HepG2 (cell line): ENCODE results near the gene KRT3. TPM values are rescaled to one million over a fixed set of nuclear protein-coding genes. Genes with fewer than 3 reads are reported as not detected.

ENCODE experiments used
- BCL6 ChIP-seq: IDR thresholded peaks from 2 replicates; pipeline ENCODE4 v1.6.1; 2016; ENCODE audit warnings: missing genetic modification reagents, missing compliant biosample characterization
- BCLAF1 ChIP-seq: fragments of 450-650 bp; IDR thresholded peaks from 2 replicates; pipeline ENCODE4 v1.6.1; 2017; ENCODE audit warnings: mild to moderate bottlenecking
- BRD4 ChIP-seq: sonication (generic); formaldehyde crosslinking; IDR thresholded peaks from 2 replicates; pipeline ENCODE4 v1.4.0; 2020; ENCODE audit warnings: missing genetic modification reagents
- CCDC6 ChIP-seq: sonication (generic); formaldehyde crosslinking; IDR thresholded peaks from 2 replicates; pipeline ENCODE4 v1.8.1; 2022; ENCODE audit warnings: mild to moderate bottlenecking, missing genetic modification reagents, moderate library complexity
- DRAP1 ChIP-seq: IDR thresholded peaks from 2 replicates; pipeline ENCODE4 v1.6.1; 2016; ENCODE audit warnings: missing genetic modification reagents, missing compliant biosample characterization
- ERF ChIP-seq: IDR thresholded peaks from 2 replicates; pipeline ENCODE4 v1.6.1; 2018; ENCODE audit warnings: missing biosample characterization, missing genetic modification reagents
- HDAC2 ChIP-seq: sonication (generic); formaldehyde crosslinking; IDR thresholded peaks from 2 replicates; pipeline ENCODE4 v1.4.0; 2020; ENCODE audit warnings: missing genetic modification reagents
- HMG20A ChIP-seq: IDR thresholded peaks from 2 replicates; pipeline ENCODE4 v1.6.1; 2016; ENCODE audit warnings: borderline replicate concordance
- HNF4G ChIP-seq, 2 experiments: sonication (generic) in 1 of 2; formaldehyde crosslinking in 1 of 2; IDR thresholded peaks; 2 replicates each; pipeline versions ENCODE4 v1.4.0 to v1.6.1; 2011 to 2020; ENCODE audit warnings: borderline replicate concordance in 2 of 2, low read depth in 2 of 2, mild to moderate bottlenecking in 2 of 2, low read length in 1 of 2, missing genetic modification reagents in 1 of 2, moderate library complexity in 1 of 2
- HNRNPL ChIP-seq: fragments of 200-400 bp; formaldehyde crosslinking; IDR thresholded peaks from 2 replicates; pipeline ENCODE4 v1.6.1; 2017; ENCODE audit warnings: mild to moderate bottlenecking, low read depth, low read length
- MEIS2 ChIP-seq: sonication (generic); formaldehyde crosslinking; IDR thresholded peaks from 2 replicates; pipeline ENCODE4 v1.9.0; 2021; ENCODE audit warnings: mild to moderate bottlenecking, missing genetic modification reagents
- MTF2 ChIP-seq: sonication (generic); formaldehyde crosslinking; IDR thresholded peaks from 2 replicates; pipeline ENCODE4 v1.5.0; 2020; ENCODE audit warnings: missing genetic modification reagents, borderline replicate concordance
- SATB2 ChIP-seq: sonication (generic); formaldehyde crosslinking; IDR thresholded peaks from 2 replicates; pipeline ENCODE4 v1.5.0; 2020; ENCODE audit warnings: missing genetic modification reagents
- SKI ChIP-seq: fragments of 450-650 bp; IDR thresholded peaks from one replicate; pipeline ENCODE4 v1.6.1; 2018; ENCODE audit warnings: mild to moderate bottlenecking; ENCODE audit not compliant: partially characterized antibody
- TEAD3 ChIP-seq: optimal IDR thresholded peaks from 2 replicates; pipeline ENCODE3; 2016; ENCODE audit warnings: borderline replicate concordance
- TSC22D2 ChIP-seq: sonication (generic); formaldehyde crosslinking; IDR thresholded peaks from 2 replicates; pipeline ENCODE4 v1.5.1; 2020; ENCODE audit warnings: missing genetic modification reagents, mild to moderate bottlenecking, borderline replicate concordance
- ZBTB46 ChIP-seq: sonication (generic); formaldehyde crosslinking; IDR thresholded peaks from 2 replicates; pipeline ENCODE4 v1.4.0; 2020; ENCODE audit warnings: mild to moderate bottlenecking, missing genetic modification reagents, borderline replicate concordance
- ZFAT ChIP-seq: sonication (generic); formaldehyde crosslinking; conservative IDR thresholded peaks from 2 replicates; pipeline ENCODE4 v1.8.1; 2023; ENCODE audit warnings: missing genetic modification reagents, inconsistent platforms
- ZFP1 ChIP-seq: IDR thresholded peaks from 2 replicates; pipeline ENCODE4 v1.6.1; 2016
- ZFP90 ChIP-seq: sonication (generic); formaldehyde crosslinking; IDR thresholded peaks from 2 replicates; pipeline ENCODE4 v1.8.0; 2022; ENCODE audit warnings: missing genetic modification reagents, mild to moderate bottlenecking, inconsistent platforms, borderline replicate concordance
- ZNF263 ChIP-seq: sonication (generic); formaldehyde crosslinking; IDR thresholded peaks from 2 replicates; pipeline ENCODE4 v1.4.0; 2020; ENCODE audit warnings: missing genetic modification reagents
- ZNF296 ChIP-seq: sonication (generic); formaldehyde crosslinking; conservative IDR thresholded peaks from 2 replicates; pipeline ENCODE4 v1.5.0; 2020; ENCODE audit warnings: mild to moderate bottlenecking, missing genetic modification reagents
- ZNF331 ChIP-seq: sonication (generic); formaldehyde crosslinking; IDR thresholded peaks from 2 replicates; pipeline ENCODE4 v1.4.0; 2020; ENCODE audit warnings: missing genetic modification reagents
- ZNF382 ChIP-seq: sonication (generic); formaldehyde crosslinking; IDR thresholded peaks from 2 replicates; pipeline ENCODE4 v1.5.0; 2020; ENCODE audit warnings: missing genetic modification reagents, mild to moderate bottlenecking, borderline replicate concordance
- ZNF709 ChIP-seq: sonication (generic); formaldehyde crosslinking; IDR thresholded peaks from 2 replicates; pipeline ENCODE4 v1.5.0; 2020; ENCODE audit warnings: mild to moderate bottlenecking, missing genetic modification reagents
- polyA plus RNA-seq, 8 experiments: library from polyadenylated mRNA; depleted of rRNA in 3 of 8; stranded (reverse) in 7 of 8; unstranded in 1 of 8; fragments of >200 nt; fragmentation: Illumina TruSeq in 4 of 8; extraction: Trizol in 4 of 8; gene quantifications; 2 replicates each; pipeline versions ENCODE4 v1.2.1 to v1.2.3, GENCODE V29; 2011 to 2016; ENCODE audit warnings: low read depth in 4 of 8, missing spikeins in 1 of 8, mixed read lengths in 1 of 8; ENCODE audit not compliant: insufficient read depth in 1 of 8
- total RNA-seq, 5 experiments: library from RNA; depleted of rRNA; stranded (reverse); fragments of >200 nt; fragmentation: Illumina TruSeq; extraction: Trizol; gene quantifications; 2 replicates each; pipeline ENCODE4 v1.2.3, GENCODE V29; 2016; ENCODE audit warnings: low read depth in 1 of 5

KRT3 gene
- total and polyA plus RNA-seq, 2 of the 13 experiments (the other 11 are each of a cell fraction or from before 2014, with no cell fraction given): not detected

GRCh38 chr12:52741375-52742195 is 54.3 kb downstream of the KRT3 start (continued):
- TF ChIP-seq MEIS2 (CRISPR knock-in tag) (0 out of 2 replicates have a peak, but pooled peaks have one; percentile 53), ZBTB46 (CRISPR knock-in tag) (no peak), TSC22D2 (peak; percentile 86; the same call in 1 of the 2 replicates), SATB2 (CRISPR knock-in tag) (peak; percentile 75; the same call in 1 of the 2 replicates), HMG20A (CRISPR knock-in tag) (no peak), SKI (no peak), ZNF709 (CRISPR knock-in tag) (no peak), BRD4 (no peak), DRAP1 (CRISPR knock-in tag) (no peak), HNRNPL (no peak), CCDC6 (CRISPR knock-in tag) (no peak), ZNF263 (CRISPR knock-in tag) (peak; percentile 38; the same call in 1 of the 2 replicates), ZNF296 (CRISPR knock-in tag) (no peak), ERF (peak; percentile 90), BCL6 (CRISPR knock-in tag) (0 out of 2 replicates have a peak, but pooled peaks have one; percentile 18), ZFAT (no peak), ZFP1 (CRISPR knock-in tag) (no peak), ZNF331 (CRISPR knock-in tag) (peak; percentile 61; the same call in 1 of the 2 replicates), TEAD3 (CRISPR knock-in tag) (no peak), ZFP90 (CRISPR knock-in tag) (peak; percentile 53; the same call in 1 of the 2 replicates), MTF2 (no peak), HNF4G (IDR thresholded peaks at IDR 0.05; ENCODE audit: borderline replicate concordance, low read depth, low read length) (no peak), HNF4G (CRISPR knock-in tag; IDR thresholded peaks at IDR 0.05; ENCODE audit: borderline replicate concordance, low read depth) (no peak), ZNF382 (CRISPR knock-in tag) (no peak), BCLAF1 (no peak), HDAC2 (CRISPR knock-in tag) (peak; percentile 36; the same call in 1 of the 2 replicates)
